Measurements from ENCODE around the gene AGPS.

DNA sequence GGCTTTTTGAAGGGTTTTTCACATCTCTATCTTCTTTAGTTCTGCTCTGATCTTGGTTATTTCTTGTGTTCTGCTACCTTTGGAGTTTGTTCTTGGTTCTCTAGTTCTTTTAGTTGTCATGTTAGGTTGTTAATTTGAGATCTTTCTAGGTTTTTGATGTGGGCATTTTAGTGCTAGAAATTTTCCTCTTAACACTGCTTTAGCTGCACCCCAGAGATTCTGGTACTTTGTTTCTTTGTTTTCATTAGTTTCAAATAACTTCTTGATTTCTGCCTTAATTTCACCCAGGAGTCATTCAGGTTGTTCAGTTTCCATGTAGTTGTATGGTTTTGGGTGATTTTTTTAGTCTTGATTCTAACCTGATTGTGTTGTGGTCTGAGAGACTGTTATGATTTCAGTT, 34.7 kb downstream of the AGPS start:
- TF ChIP-seq RXRA (IDR thresholded peaks at IDR 0.05; ENCODE audit: borderline replicate concordance, low read depth) (no peak), SIN3A (IDR thresholded peaks at IDR 0.05; ENCODE audit: borderline replicate concordance, low read depth, low read length) (no peak), YY1 (IDR thresholded peaks at IDR 0.05; ENCODE audit: low read depth) (no peak), NFIC (IDR thresholded peaks at IDR 0.05; ENCODE audit: borderline replicate concordance) (no peak), SMC3 (IDR thresholded peaks at IDR 0.05; ENCODE audit: low read depth, low read length) (no peak)
- TF ChIP-seq, protein P1, sequence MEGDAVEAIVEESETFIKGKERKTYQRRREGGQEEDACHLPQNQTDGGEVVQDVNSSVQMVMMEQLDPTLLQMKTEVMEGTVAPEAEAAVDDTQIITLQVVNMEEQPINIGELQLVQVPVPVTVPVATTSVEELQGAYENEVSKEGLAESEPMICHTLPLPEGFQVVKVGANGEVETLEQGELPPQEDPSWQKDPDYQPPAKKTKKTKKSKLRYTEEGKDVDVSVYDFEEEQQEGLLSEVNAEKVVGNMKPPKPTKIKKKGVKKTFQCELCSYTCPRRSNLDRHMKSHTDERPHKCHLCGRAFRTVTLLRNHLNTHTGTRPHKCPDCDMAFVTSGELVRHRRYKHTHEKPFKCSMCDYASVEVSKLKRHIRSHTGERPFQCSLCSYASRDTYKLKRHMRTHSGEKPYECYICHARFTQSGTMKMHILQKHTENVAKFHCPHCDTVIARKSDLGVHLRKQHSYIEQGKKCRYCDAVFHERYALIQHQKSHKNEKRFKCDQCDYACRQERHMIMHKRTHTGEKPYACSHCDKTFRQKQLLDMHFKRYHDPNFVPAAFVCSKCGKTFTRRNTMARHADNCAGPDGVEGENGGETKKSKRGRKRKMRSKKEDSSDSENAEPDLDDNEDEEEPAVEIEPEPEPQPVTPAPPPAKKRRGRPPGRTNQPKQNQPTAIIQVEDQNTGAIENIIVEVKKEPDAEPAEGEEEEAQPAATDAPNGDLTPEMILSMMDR (IDR thresholded peaks at IDR 0.05), result no peak

Data from SK-N-SH (cell line).